HEK293 (cell line): Measurements from ENCODE around the gene CSF1.

Source experiments
- CTCF ChIA-PET: fragments of 350-600 bp; formaldehyde crosslinking; extraction: SDS; loops from one replicate; lab custom pipeline; 2021; ENCODE audit warnings: antibody characterized with exemption; lab: Yijun Ruan, JAX
- POLR2A ChIA-PET: fragments of 300-600 bp; formaldehyde crosslinking; extraction: SDS; loops from one replicate; lab custom pipeline; 2020; ENCODE audit warnings: antibody characterized with exemption, inconsistent platforms; lab: Yijun Ruan, JAX
- H3K27ac ChIP-seq: fragments of 200-500 bp; sonication (Bioruptor generic); 2 replicates; pipeline ENCODE4 v1.5.1; 2014; ENCODE audit warnings: low read depth, low read length, control low read depth, inconsistent platforms; ENCODE audit errors: extremely low read depth
- H3K36me3 ChIP-seq, 2 experiments: fragments of 200-500 bp in 1 of 2; sonication (Bioruptor generic) in 1 of 2; 1 replicate in 1 of 2; 2 replicates in 1 of 2; pipeline ENCODE4 v1.5.1; 2014 to 2017; ENCODE audit warnings: inconsistent platforms in 2 of 2, low read length in 2 of 2; ENCODE audit not compliant: control insufficient read depth in 2 of 2, insufficient read depth in 1 of 2
- H3K4me1 ChIP-seq: fragments of 200-500 bp; sonication (Bioruptor generic); 2 replicates; pipeline ENCODE4 v1.5.1; 2014; ENCODE audit warnings: mild to moderate bottlenecking, low read length, inconsistent platforms; ENCODE audit not compliant: control insufficient read depth, insufficient read depth
- H3K4me3 ChIP-seq: 2 replicates; pipeline ENCODE4 v1.5.1; 2011; ENCODE audit warnings: low read depth, mild to moderate bottlenecking, control low read depth, low read length, moderate library complexity
- H3K9me3 ChIP-seq: fragments of 200-500 bp; sonication (Bioruptor generic); 2 replicates; pipeline ENCODE4 v1.5.1; 2014; ENCODE audit warnings: low read depth, low read length, inconsistent platforms; ENCODE audit not compliant: control insufficient read depth, insufficient read depth
- KLF1 ChIP-seq: fragments of 450-650 bp; formaldehyde crosslinking; IDR thresholded peaks from 2 replicates; pipeline ENCODE4 v1.5.1; 2016; ENCODE audit warnings: missing biosample characterization, missing genetic modification characterization
- TCF7L2 ChIP-seq: IDR thresholded peaks from 2 replicates; pipeline ENCODE4 v1.6.1; 2011; ENCODE audit warnings: low read depth, mild to moderate bottlenecking, inconsistent platforms, low read length, moderate library complexity, borderline replicate concordance
- ZNF16 ChIP-seq: fragments of 450-650 bp; formaldehyde crosslinking; IDR thresholded peaks from 2 replicates; pipeline ENCODE4 v1.5.1; 2016; ENCODE audit warnings: low read depth, missing biosample characterization, missing genetic modification characterization
- ZNF302 ChIP-seq: fragments of 450-650 bp; formaldehyde crosslinking; IDR thresholded peaks from 2 replicates; pipeline ENCODE4 v1.5.1; 2016; ENCODE audit warnings: missing biosample characterization, missing genetic modification characterization, low read depth
- ZNF391 ChIP-seq: fragments of 450-650 bp; formaldehyde crosslinking; IDR thresholded peaks from 2 replicates; pipeline ENCODE4 v1.5.1; 2016; ENCODE audit warnings: low read depth, missing biosample characterization, missing genetic modification characterization, borderline replicate concordance
- ZNF423 ChIP-seq: fragments of 450-650 bp; formaldehyde crosslinking; IDR thresholded peaks from 2 replicates; pipeline ENCODE4 v1.5.1; 2016; ENCODE audit warnings: missing biosample characterization, missing genetic modification characterization
- ZNF621 ChIP-seq: fragments of 450-650 bp; formaldehyde crosslinking; IDR thresholded peaks from 2 replicates; pipeline ENCODE4 v1.5.1; 2017; ENCODE audit warnings: missing biosample characterization, missing genetic modification characterization
- ZNF707 ChIP-seq: fragments of 450-650 bp; formaldehyde crosslinking; IDR thresholded peaks from 2 replicates; pipeline ENCODE4 v1.5.1; 2016; ENCODE audit warnings: missing biosample characterization, missing genetic modification characterization
- ZNF76 ChIP-seq: fragments of 450-650 bp; formaldehyde crosslinking; IDR thresholded peaks from 2 replicates; pipeline ENCODE4; 2016; ENCODE audit warnings: low read depth, missing biosample characterization, missing genetic modification characterization, borderline replicate concordance
- ZNF776 ChIP-seq: fragments of 450-650 bp; formaldehyde crosslinking; IDR thresholded peaks from 2 replicates; pipeline ENCODE4 v1.5.0; 2017; ENCODE audit warnings: missing biosample characterization, missing genetic modification characterization, borderline replicate concordance
- TF ChIP-seq, protein P1 (sequence below): fragments of 450-650 bp; formaldehyde crosslinking; IDR thresholded peaks from 2 replicates; pipeline ENCODE4 v1.5.1; 2016; ENCODE audit warnings: missing biosample characterization, missing genetic modification characterization
- TF ChIP-seq, protein P2 (sequence below): fragments of 450-650 bp; formaldehyde crosslinking; IDR thresholded peaks from 2 replicates; pipeline ENCODE4 v1.5.1; 2016; ENCODE audit warnings: missing biosample characterization, missing genetic modification characterization
- TF ChIP-seq, protein P3 (sequence below): fragments of 450-650 bp; IDR thresholded peaks from 2 replicates; pipeline ENCODE4 v1.5.1; 2018; ENCODE audit warnings: missing biosample characterization, mild to moderate bottlenecking, missing genetic modification characterization
- TF ChIP-seq, protein P4 (sequence below): fragments of 450-650 bp; formaldehyde crosslinking; IDR thresholded peaks from 2 replicates; pipeline ENCODE4 v1.5.1; 2017; ENCODE audit warnings: missing biosample characterization, missing genetic modification characterization
- TF ChIP-seq, protein P5 (sequence below): fragments of 450-650 bp; formaldehyde crosslinking; IDR thresholded peaks from 2 replicates; pipeline ENCODE4 v1.5.1; 2016; ENCODE audit warnings: missing biosample characterization, missing genetic modification characterization
- TF ChIP-seq, protein P6 (sequence below): fragments of 450-650 bp; formaldehyde crosslinking; IDR thresholded peaks from 2 replicates; pipeline ENCODE4 v1.5.1; 2016; ENCODE audit warnings: missing biosample characterization, missing genetic modification characterization, borderline replicate concordance

The CSF1 gene

DNA sequence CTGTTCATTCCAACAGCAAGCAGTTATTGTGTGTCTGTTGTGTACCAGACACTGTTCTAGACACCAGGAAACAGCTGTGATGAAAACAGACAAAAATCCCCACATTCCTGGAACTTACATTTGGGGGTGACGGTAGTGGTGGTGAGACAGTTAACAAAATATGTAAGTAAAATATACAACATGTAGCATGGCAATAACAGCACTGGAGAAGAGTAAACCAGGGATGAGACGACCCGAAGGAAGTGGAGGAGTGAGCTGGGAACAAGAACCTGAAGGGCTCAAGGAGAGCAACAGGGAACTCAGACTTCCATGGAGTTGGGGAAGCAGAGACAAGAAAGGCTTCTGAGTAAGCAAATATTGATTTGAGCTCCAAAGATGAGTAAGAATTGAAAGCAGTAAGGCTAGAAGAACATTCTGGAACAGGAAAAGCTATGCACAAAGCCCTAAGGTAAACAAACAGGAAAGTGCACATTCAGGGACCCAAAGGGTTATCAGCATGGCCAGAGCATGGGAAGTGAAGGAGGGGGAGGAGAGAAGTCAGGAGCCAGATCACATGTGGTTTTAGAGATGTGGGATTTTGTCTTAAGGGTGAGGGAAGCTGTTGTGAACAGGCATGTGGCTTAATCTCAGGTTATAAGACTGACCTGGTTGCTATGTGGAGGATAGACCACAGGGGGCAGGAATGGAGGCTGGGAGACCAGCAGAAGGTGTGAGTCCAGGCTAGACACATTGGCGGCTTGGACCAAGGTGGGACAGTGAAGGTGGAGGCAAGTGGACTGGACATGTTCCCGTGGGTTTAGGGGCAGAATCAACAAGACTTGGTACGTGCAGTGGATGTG, 7.3 kb downstream of the CSF1 start:
- H3K36me3 ChIP-seq: peaks cover 7 to 96% of the 10 kb centered on the region in 2 experiments; a peak in 2 of 3 replicates
- no peak overlapping the region for H3K27ac ChIP-seq
- no peaks in the 10 kb centered on the region for H3K4me1 ChIP-seq
- POLR2A ChIA-PET: no interaction called here
- TF ChIP-seq, protein P1, sequence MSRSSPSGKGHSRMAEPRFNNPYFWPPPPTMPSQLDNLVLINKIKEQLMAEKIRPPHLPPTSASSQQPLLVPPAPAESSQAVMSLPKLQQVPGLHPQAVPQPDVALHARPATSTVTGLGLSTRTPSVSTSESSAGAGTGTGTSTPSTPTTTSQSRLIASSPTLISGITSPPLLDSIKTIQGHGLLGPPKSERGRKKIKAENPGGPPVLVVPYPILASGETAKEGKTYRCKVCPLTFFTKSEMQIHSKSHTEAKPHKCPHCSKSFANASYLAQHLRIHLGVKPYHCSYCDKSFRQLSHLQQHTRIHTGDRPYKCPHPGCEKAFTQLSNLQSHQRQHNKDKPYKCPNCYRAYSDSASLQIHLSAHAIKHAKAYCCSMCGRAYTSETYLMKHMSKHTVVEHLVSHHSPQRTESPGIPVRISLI (tag by site-specific recombination): no peak
- TF ChIP-seq ZNF391 (tag by site-specific recombination) (no peak), TCF7L2 (no peak)
- TF ChIP-seq, protein P2, sequence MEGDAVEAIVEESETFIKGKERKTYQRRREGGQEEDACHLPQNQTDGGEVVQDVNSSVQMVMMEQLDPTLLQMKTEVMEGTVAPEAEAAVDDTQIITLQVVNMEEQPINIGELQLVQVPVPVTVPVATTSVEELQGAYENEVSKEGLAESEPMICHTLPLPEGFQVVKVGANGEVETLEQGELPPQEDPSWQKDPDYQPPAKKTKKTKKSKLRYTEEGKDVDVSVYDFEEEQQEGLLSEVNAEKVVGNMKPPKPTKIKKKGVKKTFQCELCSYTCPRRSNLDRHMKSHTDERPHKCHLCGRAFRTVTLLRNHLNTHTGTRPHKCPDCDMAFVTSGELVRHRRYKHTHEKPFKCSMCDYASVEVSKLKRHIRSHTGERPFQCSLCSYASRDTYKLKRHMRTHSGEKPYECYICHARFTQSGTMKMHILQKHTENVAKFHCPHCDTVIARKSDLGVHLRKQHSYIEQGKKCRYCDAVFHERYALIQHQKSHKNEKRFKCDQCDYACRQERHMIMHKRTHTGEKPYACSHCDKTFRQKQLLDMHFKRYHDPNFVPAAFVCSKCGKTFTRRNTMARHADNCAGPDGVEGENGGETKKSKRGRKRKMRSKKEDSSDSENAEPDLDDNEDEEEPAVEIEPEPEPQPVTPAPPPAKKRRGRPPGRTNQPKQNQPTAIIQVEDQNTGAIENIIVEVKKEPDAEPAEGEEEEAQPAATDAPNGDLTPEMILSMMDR (tag by site-specific recombination): 0 out of 2 replicates have a peak, but pooled peaks have one; percentile 21
- no peak overlapping the region for H3K4me3 ChIP-seq
- H3K9me3 ChIP-seq: no peaks in the 10 kb centered on the region
- CTCF ChIA-PET: interaction anchor here (0.6 to 8.2 kb wide), 9 partner anchors 10 to 372 kb away, joined by 3 to 61 read pairs (median 3); partner anchors contain the start of gene AHCYL1

DNA sequence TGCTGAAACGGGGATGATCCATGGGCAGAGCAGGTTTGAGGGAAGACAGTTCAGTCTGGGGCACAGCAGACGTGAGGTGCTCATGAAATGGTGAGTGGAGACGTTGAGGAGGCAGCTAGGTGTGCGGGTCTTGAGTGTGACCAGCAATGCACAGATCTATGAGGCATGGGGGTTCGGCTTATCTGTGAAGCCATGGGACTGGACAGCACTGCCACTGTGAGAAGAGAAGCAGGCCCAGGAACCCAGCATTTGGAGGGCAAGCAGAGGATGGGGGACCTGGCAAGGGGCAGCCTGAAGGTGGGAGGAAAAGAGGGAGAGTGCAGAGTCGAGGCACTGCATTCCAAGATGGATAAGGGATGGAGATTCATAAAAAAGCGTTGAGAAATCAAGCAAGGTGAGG, 8.0 kb downstream of the CSF1 start:
- no peak overlapping the region for H3K4me3 ChIP-seq
- CTCF ChIA-PET: interaction anchor here (1.0 to 8.2 kb wide), 4 partner anchors 66 to 373 kb away, joined by 3 to 61 read pairs (median 4); partner anchors contain the start of gene AHCYL1
- no peak overlapping the region for H3K27ac ChIP-seq
- H3K4me1 ChIP-seq: no peaks in the 10 kb centered on the region
- H3K9me3 ChIP-seq: no peaks in the 10 kb centered on the region
- peaks cover 7 to 99% of the 10 kb centered on the region in 2 experiments; a peak in 2 of 3 replicates for H3K36me3 ChIP-seq
- POLR2A ChIA-PET: no interaction called here
- TF ChIP-seq ZNF707 (tag by site-specific recombination): no peak
- no peak for TF ChIP-seq KLF1 (tag by site-specific recombination)
- TF ChIP-seq, protein P3, sequence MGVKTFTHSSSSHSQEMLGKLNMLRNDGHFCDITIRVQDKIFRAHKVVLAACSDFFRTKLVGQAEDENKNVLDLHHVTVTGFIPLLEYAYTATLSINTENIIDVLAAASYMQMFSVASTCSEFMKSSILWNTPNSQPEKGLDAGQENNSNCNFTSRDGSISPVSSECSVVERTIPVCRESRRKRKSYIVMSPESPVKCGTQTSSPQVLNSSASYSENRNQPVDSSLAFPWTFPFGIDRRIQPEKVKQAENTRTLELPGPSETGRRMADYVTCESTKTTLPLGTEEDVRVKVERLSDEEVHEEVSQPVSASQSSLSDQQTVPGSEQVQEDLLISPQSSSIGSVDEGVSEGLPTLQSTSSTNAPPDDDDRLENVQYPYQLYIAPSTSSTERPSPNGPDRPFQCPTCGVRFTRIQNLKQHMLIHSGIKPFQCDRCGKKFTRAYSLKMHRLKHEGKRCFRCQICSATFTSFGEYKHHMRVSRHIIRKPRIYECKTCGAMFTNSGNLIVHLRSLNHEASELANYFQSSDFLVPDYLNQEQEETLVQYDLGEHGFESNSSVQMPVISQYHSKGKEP (tag by site-specific recombination): no peak
- TF ChIP-seq, protein P4, sequence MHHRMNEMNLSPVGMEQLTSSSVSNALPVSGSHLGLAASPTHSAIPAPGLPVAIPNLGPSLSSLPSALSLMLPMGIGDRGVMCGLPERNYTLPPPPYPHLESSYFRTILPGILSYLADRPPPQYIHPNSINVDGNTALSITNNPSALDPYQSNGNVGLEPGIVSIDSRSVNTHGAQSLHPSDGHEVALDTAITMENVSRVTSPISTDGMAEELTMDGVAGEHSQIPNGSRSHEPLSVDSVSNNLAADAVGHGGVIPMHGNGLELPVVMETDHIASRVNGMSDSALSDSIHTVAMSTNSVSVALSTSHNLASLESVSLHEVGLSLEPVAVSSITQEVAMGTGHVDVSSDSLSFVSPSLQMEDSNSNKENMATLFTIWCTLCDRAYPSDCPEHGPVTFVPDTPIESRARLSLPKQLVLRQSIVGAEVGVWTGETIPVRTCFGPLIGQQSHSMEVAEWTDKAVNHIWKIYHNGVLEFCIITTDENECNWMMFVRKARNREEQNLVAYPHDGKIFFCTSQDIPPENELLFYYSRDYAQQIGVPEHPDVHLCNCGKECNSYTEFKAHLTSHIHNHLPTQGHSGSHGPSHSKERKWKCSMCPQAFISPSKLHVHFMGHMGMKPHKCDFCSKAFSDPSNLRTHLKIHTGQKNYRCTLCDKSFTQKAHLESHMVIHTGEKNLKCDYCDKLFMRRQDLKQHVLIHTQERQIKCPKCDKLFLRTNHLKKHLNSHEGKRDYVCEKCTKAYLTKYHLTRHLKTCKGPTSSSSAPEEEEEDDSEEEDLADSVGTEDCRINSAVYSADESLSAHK (tag by site-specific recombination): no peak
- TF ChIP-seq ZNF621: no peak
- TF ChIP-seq, protein P5, sequence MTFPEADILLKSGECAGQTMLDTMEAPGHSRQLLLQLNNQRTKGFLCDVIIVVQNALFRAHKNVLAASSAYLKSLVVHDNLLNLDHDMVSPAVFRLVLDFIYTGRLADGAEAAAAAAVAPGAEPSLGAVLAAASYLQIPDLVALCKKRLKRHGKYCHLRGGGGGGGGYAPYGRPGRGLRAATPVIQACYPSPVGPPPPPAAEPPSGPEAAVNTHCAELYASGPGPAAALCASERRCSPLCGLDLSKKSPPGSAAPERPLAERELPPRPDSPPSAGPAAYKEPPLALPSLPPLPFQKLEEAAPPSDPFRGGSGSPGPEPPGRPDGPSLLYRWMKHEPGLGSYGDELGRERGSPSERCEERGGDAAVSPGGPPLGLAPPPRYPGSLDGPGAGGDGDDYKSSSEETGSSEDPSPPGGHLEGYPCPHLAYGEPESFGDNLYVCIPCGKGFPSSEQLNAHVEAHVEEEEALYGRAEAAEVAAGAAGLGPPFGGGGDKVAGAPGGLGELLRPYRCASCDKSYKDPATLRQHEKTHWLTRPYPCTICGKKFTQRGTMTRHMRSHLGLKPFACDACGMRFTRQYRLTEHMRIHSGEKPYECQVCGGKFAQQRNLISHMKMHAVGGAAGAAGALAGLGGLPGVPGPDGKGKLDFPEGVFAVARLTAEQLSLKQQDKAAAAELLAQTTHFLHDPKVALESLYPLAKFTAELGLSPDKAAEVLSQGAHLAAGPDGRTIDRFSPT (tag by site-specific recombination): no peak
- no peak for TF ChIP-seq ZNF76 (tag by site-specific recombination)
- TF ChIP-seq ZNF302 (tag by site-specific recombination): no peak
- TF ChIP-seq, protein P6, sequence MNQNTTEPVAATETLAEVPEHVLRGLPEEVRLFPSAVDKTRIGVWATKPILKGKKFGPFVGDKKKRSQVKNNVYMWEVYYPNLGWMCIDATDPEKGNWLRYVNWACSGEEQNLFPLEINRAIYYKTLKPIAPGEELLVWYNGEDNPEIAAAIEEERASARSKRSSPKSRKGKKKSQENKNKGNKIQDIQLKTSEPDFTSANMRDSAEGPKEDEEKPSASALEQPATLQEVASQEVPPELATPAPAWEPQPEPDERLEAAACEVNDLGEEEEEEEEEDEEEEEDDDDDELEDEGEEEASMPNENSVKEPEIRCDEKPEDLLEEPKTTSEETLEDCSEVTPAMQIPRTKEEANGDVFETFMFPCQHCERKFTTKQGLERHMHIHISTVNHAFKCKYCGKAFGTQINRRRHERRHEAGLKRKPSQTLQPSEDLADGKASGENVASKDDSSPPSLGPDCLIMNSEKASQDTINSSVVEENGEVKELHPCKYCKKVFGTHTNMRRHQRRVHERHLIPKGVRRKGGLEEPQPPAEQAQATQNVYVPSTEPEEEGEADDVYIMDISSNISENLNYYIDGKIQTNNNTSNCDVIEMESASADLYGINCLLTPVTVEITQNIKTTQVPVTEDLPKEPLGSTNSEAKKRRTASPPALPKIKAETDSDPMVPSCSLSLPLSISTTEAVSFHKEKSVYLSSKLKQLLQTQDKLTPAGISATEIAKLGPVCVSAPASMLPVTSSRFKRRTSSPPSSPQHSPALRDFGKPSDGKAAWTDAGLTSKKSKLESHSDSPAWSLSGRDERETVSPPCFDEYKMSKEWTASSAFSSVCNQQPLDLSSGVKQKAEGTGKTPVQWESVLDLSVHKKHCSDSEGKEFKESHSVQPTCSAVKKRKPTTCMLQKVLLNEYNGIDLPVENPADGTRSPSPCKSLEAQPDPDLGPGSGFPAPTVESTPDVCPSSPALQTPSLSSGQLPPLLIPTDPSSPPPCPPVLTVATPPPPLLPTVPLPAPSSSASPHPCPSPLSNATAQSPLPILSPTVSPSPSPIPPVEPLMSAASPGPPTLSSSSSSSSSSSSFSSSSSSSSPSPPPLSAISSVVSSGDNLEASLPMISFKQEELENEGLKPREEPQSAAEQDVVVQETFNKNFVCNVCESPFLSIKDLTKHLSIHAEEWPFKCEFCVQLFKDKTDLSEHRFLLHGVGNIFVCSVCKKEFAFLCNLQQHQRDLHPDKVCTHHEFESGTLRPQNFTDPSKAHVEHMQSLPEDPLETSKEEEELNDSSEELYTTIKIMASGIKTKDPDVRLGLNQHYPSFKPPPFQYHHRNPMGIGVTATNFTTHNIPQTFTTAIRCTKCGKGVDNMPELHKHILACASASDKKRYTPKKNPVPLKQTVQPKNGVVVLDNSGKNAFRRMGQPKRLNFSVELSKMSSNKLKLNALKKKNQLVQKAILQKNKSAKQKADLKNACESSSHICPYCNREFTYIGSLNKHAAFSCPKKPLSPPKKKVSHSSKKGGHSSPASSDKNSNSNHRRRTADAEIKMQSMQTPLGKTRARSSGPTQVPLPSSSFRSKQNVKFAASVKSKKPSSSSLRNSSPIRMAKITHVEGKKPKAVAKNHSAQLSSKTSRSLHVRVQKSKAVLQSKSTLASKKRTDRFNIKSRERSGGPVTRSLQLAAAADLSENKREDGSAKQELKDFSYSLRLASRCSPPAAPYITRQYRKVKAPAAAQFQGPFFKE (tag by site-specific recombination): no peak
- no peak for TF ChIP-seq ZNF16 (tag by site-specific recombination)
- no peak for TF ChIP-seq ZNF423
- no peak for TF ChIP-seq ZNF776 (tag by site-specific recombination)
